Panc1 (cell line): ENCODE measurements around the gene TNFRSF1B. TPM values are rescaled to one million over a fixed set of nuclear protein-coding genes. Genes with fewer than 3 reads are reported as not detected.

Experiments
- ATAC-seq: fragments of 200-7000 bp; cut with Tn5 transposase; 2 replicates; pipeline ENCODE4 v1.9.1; 2020; ENCODE audit warnings: mild to moderate bottlenecking, moderate library complexity
- BruUV-seq: library from RNA; stranded (reverse); fragments of 400-500 nt; replicated peaks from 2 replicates; lab custom pipeline; 2021; lab: Mats Ljungman, UMichigan
- CTCF ChIA-PET: fragments of 300-600 bp; sonication (Branson Sonifier 250); formaldehyde crosslinking; loops from one replicate; lab custom pipeline; 2022; ENCODE audit warnings: antibody characterized with exemption; lab: Charles Lee
- POLR2A ChIA-PET: fragments of 300-600 bp; sonication (Branson Sonifier 250); formaldehyde crosslinking; loops from one replicate; lab custom pipeline; 2022; ENCODE audit warnings: antibody characterized with exemption; lab: Charles Lee
- DNase-seq: peaks from one replicate; pipeline ENCODE4 v3.0.0-alpha.2; 2010; ENCODE audit warnings: low read depth, low spot score
- H3K27ac ChIP-seq: 2 replicates; pipeline ENCODE4 v1.5.1; 2011; ENCODE audit warnings: mild to moderate bottlenecking, low read length, inconsistent platforms
- H3K27me3 ChIP-seq: fragments of 200-500 bp; sonication (Bioruptor generic); 2 replicates; pipeline ENCODE4 v1.6.0; 2014; ENCODE audit warnings: low read length, inconsistent platforms; ENCODE audit not compliant: control insufficient read depth, insufficient read depth
- H3K36me3 ChIP-seq: fragments of 200-500 bp; sonication (Bioruptor generic); 2 replicates; pipeline ENCODE4 v1.5.1; 2014; ENCODE audit warnings: inconsistent platforms, mild to moderate bottlenecking, low read length, moderate library complexity; ENCODE audit not compliant: control insufficient read depth, insufficient read depth
- H3K4me1 ChIP-seq: 2 replicates; pipeline ENCODE4 v1.5.1; 2011; ENCODE audit warnings: inconsistent platforms, mild to moderate bottlenecking, low read length, moderate library complexity; ENCODE audit not compliant: control insufficient read depth, insufficient read depth
- H3K4me3 ChIP-seq, 2 experiments: 2 replicates each; pipeline ENCODE4 v1.5.1; 2011 to 2012; ENCODE audit warnings: low read depth in 2 of 2, low read length in 2 of 2, mild to moderate bottlenecking in 2 of 2, inconsistent platforms in 1 of 2, moderate library complexity in 1 of 2
- H3K9me3 ChIP-seq: fragments of 200-500 bp; sonication (Bioruptor generic); 2 replicates; pipeline ENCODE4 v1.5.1; 2014; ENCODE audit warnings: low read depth, mild to moderate bottlenecking, inconsistent platforms, low read length, moderate library complexity; ENCODE audit not compliant: control insufficient read depth, insufficient read depth
- CTCF ChIP-seq: fragments of 450-650 bp; IDR thresholded peaks from 2 replicates; pipeline ENCODE4 v1.5.1; 2017; ENCODE audit warnings: mild to moderate bottlenecking
- POLR2AphosphoS5 ChIP-seq: IDR thresholded peaks from 2 replicates; pipeline ENCODE4 v1.6.1; 2012; ENCODE audit warnings: mild to moderate bottlenecking, low read depth, low read length, moderate library complexity
- REST ChIP-seq, 2 experiments: IDR thresholded peaks; 2 replicates each; pipeline ENCODE4 v1.6.1; 2011 to 2012; ENCODE audit warnings: low read depth in 2 of 2, control low read depth in 1 of 2, low read length in 1 of 2, mild to moderate bottlenecking in 1 of 2, moderate library complexity in 1 of 2; ENCODE audit not compliant: insufficient read depth in 1 of 2
- SIN3A ChIP-seq: IDR thresholded peaks from 2 replicates; pipeline ENCODE4 v1.6.1; 2012; ENCODE audit warnings: low read depth, mild to moderate bottlenecking, low read length, moderate library complexity, borderline replicate concordance; ENCODE audit not compliant: insufficient read depth
- TCF7L2 ChIP-seq: IDR thresholded peaks from 2 replicates; pipeline ENCODE4 v1.6.1; 2011; ENCODE audit warnings: mild to moderate bottlenecking, low read depth, low read length, inconsistent platforms
- in situ Hi-C: cut with HindIII; loops from 2 replicates; pipeline ENCODE4 v1.10.0; 2016; ENCODE audit warnings: low sequenced_read_pairs, low pct_unique_long_range_greater_than_20kb
- intact Hi-C: fragments of 100-400 bp; cut with micrococcal nuclease; formaldehyde crosslinking; loops from one replicate; pipeline ENCODE4 v1.10.0; 2022; ENCODE audit not compliant: unreplicated experiment
- total RNA-seq: library from RNA; stranded (reverse); gene quantifications from one replicate; pipeline ENCODE4 v1.2.1, GENCODE V29; 2021; ENCODE audit not compliant: unreplicated experiment

The TNFRSF1B gene
- total RNA-seq, 1 experiment from 2014 or later = 18.8 TPM

- intact Hi-C loops = no loop called here
- no peak overlapping the region for H3K27ac ChIP-seq
- DNase-seq = no peak
- POLR2A ChIA-PET = no interaction called here
- in situ Hi-C loops = no loop called here
- no peak for TF ChIP-seq SIN3A
- no peak for TF ChIP-seq TCF7L2
- no peak for TF ChIP-seq POLR2AphosphoS5
- TF ChIP-seq REST (IDR thresholded peaks at IDR 0.05; ENCODE audit: insufficient read depth in 1 of 2, low read depth in 2 of 2, low read length in 1 of 2) = no peak
- TF ChIP-seq CTCF = no peak
- ATAC-seq = no peak
- H3K9me3 ChIP-seq = peaks cover 3% of the 10 kb centered on the region; the same call in 1 of the 2 replicates
- CTCF ChIA-PET = no interaction called here
- H3K36me3 ChIP-seq = no peaks in the 10 kb centered on the region
- no peaks in the 10 kb centered on the region for H3K27me3 ChIP-seq
- H3K4me1 ChIP-seq = peaks cover 14% of the 10 kb centered on the region
- no TSS peak for BruUV-seq
- H3K4me3 ChIP-seq = no peak overlapping the region
These were observed 20.3 kb upstream of the TNFRSF1B start for GRCh38 chr1:12146343-12147112.

- Histone ChIP-seq H3K27ac (no peak overlapping the region), H3K4me3 (no peak overlapping the region), H3K36me3 (no peaks in the 10 kb centered on the region), H3K4me1 (peaks cover 14% of the 10 kb centered on the region), H3K27me3 (no peaks in the 10 kb centered on the region), H3K9me3 (peaks cover 3% of the 10 kb centered on the region; the same call in 1 of the 2 replicates)
- no peak for TF ChIP-seq TCF7L2
- TF ChIP-seq POLR2AphosphoS5 = no peak
- no peak for TF ChIP-seq REST (IDR thresholded peaks at IDR 0.05; ENCODE audit: insufficient read depth in 1 of 2, low read depth in 2 of 2, low read length in 1 of 2)
- no peak for TF ChIP-seq CTCF
- no peak for TF ChIP-seq SIN3A
- ATAC-seq = no peak
- ChIA-PET POLR2A (no interaction called here), CTCF (no interaction called here)
- intact Hi-C loops (no loop called here), in situ Hi-C loops (no loop called here)
- no peak for DNase-seq
- no TSS peak for BruUV-seq
These were observed 19.5 kb upstream of the TNFRSF1B start for GRCh38 chr1:12147201-12147701.
